Glutamatergic neuron (in vitro differentiated cells): ENCODE measurements around the gene LITAFD. TPM values are rescaled to one million over a fixed set of nuclear protein-coding genes. Genes with fewer than 3 reads are reported as not detected.
A peak's percentile ranks its signal among the peaks of the same experiment; 100 is the strongest.

ENCODE experiments used
- DNase-seq: peaks from one replicate; pipeline ENCODE4 v3.0.0; 2022
- H3K27ac Mint-ChIP-seq: one replicate; pipeline ENCODE4 v1.8.0; 2020; ENCODE audit warnings: mild to moderate bottlenecking, mixed read lengths, inconsistent platforms; ENCODE audit not compliant: unreplicated experiment
- H3K27me3 Mint-ChIP-seq: one replicate; pipeline ENCODE4 v1.8.0; 2020; ENCODE audit warnings: mild to moderate bottlenecking, moderate library complexity, mixed read lengths, inconsistent platforms; ENCODE audit not compliant: unreplicated experiment
- H3K36me3 Mint-ChIP-seq: one replicate; pipeline ENCODE4 v1.8.0; 2020; ENCODE audit warnings: mild to moderate bottlenecking, mixed read lengths, inconsistent platforms; ENCODE audit not compliant: unreplicated experiment
- H3K4me1 Mint-ChIP-seq: one replicate; pipeline ENCODE4 v1.8.0; 2020; ENCODE audit warnings: mild to moderate bottlenecking, low read depth, mixed read lengths, inconsistent platforms; ENCODE audit not compliant: unreplicated experiment
- H3K4me3 Mint-ChIP-seq: one replicate; pipeline ENCODE4 v1.8.0; 2020; ENCODE audit warnings: mild to moderate bottlenecking, mixed read lengths, inconsistent platforms; ENCODE audit not compliant: unreplicated experiment
- H3K9me3 Mint-ChIP-seq: one replicate; pipeline ENCODE4 v1.8.0; 2020; ENCODE audit warnings: mild to moderate bottlenecking, moderate library complexity, mixed read lengths, inconsistent platforms; ENCODE audit not compliant: unreplicated experiment
- CTCF ChIP-seq: fragments of 200-600 bp; sonication (generic); IDR thresholded peaks from one replicate; pipeline ENCODE4 v1.5.0; 2021; ENCODE audit not compliant: partially characterized antibody, unreplicated experiment
- total RNA-seq: library from RNA; stranded (reverse); fragmentation: NEBNext Ultra II Directional; extraction: Animal tissue kit (Norgen Biotek cat#: 25700); gene quantifications from one replicate; pipeline ENCODE4 v1.2.1, GENCODE V29; 2021; ENCODE audit not compliant: unreplicated experiment

The LITAFD gene
- total RNA-seq, 1 donor from 2014 or later, result not detected

- H3K4me1 Mint-ChIP-seq, result peaks cover 39% of the 10 kb centered on the region
- peaks cover 6% of the 10 kb centered on the region for H3K36me3 Mint-ChIP-seq
- no peak for TF ChIP-seq CTCF
- H3K27me3 Mint-ChIP-seq, result peaks cover 12% of the 10 kb centered on the region
- H3K9me3 Mint-ChIP-seq, result peaks cover 11% of the 10 kb centered on the region
- H3K27ac Mint-ChIP-seq, result no peak overlapping the region
- no peak overlapping the region for H3K4me3 Mint-ChIP-seq
- DNase-seq, result no peak
These were observed 7.1 kb downstream of the LITAFD start for GRCh38 chr16:8888951-8889892.

GRCh38 chr16:8889893-8890548 lies 7.9 kb downstream of the LITAFD start:
- no peak for TF ChIP-seq CTCF
- peaks cover 41% of the 10 kb centered on the region for H3K4me1 Mint-ChIP-seq
- H3K36me3 Mint-ChIP-seq, result peaks cover 12% of the 10 kb centered on the region
- H3K27ac Mint-ChIP-seq, result no peak overlapping the region
- H3K4me3 Mint-ChIP-seq, result no peak overlapping the region
- H3K27me3 Mint-ChIP-seq, result peaks cover 14% of the 10 kb centered on the region
- no peak for DNase-seq
- H3K9me3 Mint-ChIP-seq, result peaks cover 12% of the 10 kb centered on the region

GRCh38 chr16:8890549-8890921 lies 8.4 kb downstream of the LITAFD start:
- Mint-ChIP-seq H3K4me1 (peaks cover 36% of the 10 kb centered on the region), H3K4me3 (no peak overlapping the region), H3K9me3 (peaks cover 11% of the 10 kb centered on the region), H3K27ac (no peak overlapping the region), H3K27me3 (peaks cover 12% of the 10 kb centered on the region), H3K36me3 (peaks cover 12% of the 10 kb centered on the region)
- no peak for DNase-seq
- TF ChIP-seq CTCF, result no peak

GRCh38 chr16:8892101-8892575 lies 10.0 kb downstream of the LITAFD start:
- no peak overlapping the region for H3K4me3 Mint-ChIP-seq
- H3K27ac Mint-ChIP-seq, result peak overlapping the region; percentile 77
- no peak for TF ChIP-seq CTCF
- H3K4me1 Mint-ChIP-seq, result peaks cover 23% of the 10 kb centered on the region
- H3K27me3 Mint-ChIP-seq, result peaks cover 5% of the 10 kb centered on the region
- H3K36me3 Mint-ChIP-seq, result peaks cover 9% of the 10 kb centered on the region
- DNase-seq, result no peak
- peaks cover 8% of the 10 kb centered on the region for H3K9me3 Mint-ChIP-seq
